GM19193 (cell line): ENCODE measurements around the gene ADRA1B.

Experiments
- POLR2A ChIP-seq: IDR thresholded peaks from 4 replicates; pipeline ENCODE4 v1.6.1; 2011; ENCODE audit not compliant: insufficient read depth, insufficient read length; ENCODE audit errors: extremely low read depth

Gene ADRA1B

DNA sequence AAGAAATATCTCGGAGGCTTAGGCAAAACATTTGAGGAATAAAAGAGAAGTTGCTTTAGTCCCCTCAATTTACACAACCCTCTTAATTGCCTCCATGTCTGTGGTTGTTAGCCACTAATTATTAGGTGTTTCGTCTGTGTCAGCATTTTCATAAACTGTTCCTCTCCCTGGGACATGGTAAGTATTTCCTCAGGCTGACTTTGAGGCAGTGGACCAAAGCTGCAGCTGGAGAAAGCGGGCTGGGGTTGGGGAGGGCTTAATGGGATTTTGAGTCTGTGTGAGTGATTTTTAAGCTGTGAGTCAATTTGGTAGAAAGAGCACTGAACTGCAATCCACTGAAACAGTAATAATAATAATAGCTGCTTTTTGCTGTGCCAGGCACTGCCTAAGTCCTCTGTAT lies 79.6 kb downstream of the ADRA1B start:
- TF ChIP-seq POLR2A: no peak

DNA sequence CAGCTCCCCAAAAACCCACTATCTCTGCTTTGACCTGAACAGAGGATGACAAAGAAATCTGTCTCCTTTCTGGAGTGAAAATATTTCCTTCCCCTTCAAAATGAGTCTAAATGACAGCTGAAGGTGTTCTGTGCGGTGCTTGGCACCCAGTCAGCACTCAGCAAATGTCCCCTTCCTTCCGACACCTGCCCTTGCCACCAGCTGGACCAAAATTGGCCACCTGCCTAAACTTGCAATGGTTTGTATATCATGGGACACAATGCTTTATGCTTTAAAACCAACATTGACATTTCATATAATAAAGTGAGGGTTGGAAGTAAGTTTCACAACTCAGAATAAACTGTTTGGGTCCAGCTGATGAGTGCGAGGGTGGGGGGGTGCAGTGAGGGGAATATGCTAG lies 85.2 kb downstream of the ADRA1B start:
- no peak for TF ChIP-seq POLR2A

DNA sequence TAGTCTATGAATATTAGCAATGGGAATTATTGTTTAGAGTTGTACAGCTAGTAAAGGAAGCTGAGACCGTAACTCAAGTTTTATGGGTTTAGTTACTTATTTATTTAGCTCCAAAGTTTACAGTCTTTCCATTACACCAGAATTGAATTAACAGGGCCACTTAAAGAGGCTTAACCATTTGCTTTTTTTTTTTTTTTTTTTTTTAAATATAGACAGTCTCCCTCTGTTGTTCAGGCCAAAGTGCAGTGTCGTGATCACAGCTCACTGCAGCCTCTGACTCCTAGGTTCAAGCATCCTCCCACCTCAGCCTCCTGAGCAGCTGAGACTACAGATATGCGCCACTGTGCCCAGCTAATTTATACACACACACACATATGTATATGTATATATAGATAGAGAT lies 91.2 kb downstream of the ADRA1B start:
- no peak for TF ChIP-seq POLR2A

DNA sequence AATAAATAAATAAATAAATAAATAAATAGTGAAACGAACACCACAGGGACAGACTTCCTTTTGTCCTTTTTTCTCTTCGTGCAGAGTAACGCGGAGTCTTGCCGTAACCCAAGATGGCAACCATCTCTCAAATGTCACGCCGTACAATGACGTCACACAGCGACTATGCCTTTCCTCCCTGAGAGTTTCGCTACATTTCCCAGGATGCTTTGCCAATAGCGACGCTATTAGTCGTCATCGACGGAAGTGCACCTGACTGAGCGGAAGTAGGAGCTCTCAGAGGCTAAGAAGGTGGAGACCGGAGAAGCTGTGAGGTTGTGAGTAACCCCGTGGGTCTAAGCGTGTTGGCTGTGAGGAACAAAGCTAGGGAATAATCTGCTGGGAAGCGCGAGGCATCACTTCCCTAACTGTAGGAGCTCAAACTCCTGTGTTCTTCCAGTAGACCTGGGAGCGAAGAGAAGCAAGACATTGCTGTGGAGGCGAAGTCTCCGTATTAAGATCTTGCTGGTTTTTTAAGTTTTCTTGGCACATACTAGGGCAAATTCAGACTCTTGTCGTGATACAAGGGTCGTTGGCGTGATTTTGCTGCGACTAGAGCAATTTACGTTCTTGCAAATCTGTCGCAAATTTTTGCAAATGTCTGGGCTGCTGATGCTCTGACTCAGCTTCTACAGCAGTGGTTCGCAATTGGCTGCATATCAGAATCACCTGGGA lies 92.8 kb downstream of the ADRA1B start, which contains the start of gene TTC1:
TTC1 (plus strand) TSS at position 263 of the 714 bp plus-strand sequence. CDS start 1,390 bp downstream, outside the sequence.
- peak; percentile 91 for TF ChIP-seq POLR2A

DNA sequence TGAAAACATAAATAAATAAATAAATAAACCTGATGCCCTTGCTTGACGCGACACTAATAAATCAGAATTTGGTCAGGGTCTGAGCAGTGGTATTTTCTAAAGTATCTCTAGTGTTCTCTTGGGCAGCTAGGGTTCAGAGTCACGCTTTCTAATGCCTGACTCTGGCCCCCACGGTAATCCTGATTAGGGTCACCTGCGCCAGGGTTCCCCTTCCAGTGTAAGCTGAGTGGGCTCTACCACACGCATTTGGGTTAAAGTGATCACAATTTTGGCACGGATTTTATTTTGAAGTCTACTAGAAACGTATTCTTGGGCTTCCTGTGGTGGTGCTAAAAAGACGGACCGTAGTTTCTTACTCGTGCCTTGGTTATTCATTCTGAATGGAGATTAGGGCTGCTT lies 93.3 kb downstream of the ADRA1B start:
- TF ChIP-seq POLR2A: no peak

DNA sequence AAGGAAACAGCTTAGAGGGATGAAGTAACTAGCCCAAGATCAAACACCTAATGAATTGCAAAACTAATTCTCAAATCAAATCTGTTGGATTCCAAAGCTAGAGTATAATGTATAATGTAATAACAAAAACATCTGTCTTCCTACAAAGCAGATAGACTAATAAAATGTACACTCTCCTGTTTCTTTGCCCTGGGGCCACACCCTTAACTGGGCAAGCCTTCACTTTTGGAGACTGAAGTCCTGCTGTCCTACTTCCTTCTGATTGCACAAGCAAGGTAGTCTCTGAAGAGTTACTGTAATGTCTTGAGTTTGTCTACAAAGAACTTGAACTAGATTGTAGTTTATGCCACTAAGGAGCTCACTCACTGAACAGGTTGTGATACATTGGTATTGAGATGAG lies 95.2 kb downstream of the ADRA1B start:
- TF ChIP-seq POLR2A: no peak

DNA sequence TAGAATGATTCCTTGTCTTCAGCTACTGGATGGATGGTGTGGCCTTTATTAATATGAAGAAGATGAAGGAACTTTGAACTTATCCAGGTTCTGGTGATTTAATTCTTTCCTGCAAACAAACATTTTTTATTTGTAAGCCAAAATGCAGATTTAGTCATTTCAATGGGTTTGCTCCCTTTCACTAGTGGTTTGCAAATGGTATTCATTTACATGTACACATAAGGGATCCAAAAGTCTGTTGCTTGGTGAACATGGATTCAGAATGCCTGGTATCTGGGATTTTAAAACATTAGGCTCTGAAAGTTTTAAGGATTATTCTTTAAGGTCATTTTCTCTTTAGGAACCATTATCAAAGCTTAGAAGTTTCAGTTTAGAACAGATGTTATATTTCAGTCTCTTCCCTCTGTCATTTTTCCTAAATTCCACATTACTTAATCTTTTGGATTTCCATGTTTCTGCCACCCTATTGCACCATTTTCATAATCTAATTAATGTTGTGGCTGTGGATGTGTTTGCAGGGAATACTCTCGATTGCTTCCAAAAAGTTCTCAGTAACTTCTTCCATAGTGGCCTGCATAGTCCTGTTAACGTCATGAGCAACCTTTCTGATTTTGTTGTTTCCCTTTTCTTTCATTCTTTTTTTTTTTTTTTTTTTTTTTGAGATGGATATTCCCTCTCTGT lies 102.8 kb downstream of the ADRA1B start:
- TF ChIP-seq POLR2A: no peak

DNA sequence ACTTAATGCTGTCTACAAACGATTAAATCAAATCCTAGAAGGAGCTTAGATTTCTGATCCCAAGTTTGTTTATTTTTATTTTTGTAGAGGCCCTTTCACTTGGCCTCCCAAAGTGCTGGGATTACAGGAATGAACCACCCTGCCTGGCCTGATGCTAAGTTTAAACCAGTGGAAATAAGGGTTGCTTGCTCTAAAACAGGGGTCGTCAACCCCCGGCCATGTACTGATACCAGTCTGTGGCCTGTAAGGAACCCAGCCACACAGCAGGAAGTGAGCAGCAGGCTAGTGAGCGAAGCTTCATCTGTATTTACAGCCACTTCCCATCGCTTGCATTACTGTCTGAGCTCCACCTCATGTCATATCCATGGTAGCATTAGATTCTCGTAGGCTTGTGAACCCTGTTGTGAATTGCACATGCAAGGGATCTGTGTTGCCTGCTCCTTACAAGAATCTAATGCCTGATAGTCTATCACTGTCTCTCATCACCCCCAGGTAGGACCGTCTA lies 104.0 kb downstream of the ADRA1B start:
- TF ChIP-seq POLR2A: no peak

DNA sequence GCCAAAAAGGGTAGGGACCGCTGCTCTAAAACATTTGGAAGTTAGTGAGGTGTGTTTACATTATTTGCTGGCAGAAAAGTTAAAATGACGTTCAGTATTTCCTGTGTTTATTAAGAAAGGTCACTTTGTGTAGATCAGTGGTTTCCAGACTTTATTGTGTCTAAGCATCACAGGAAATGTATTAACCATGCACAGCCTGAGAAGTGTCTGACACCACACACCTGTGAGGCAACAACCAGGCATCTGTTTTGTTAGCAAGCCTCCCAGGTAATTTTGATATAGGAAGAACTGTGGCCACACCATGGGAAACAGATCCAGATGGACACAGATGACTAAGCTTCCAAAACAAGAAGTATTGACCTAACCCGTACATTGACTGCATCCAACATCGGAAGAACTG lies 104.7 kb downstream of the ADRA1B start:
- TF ChIP-seq POLR2A: no peak

DNA sequence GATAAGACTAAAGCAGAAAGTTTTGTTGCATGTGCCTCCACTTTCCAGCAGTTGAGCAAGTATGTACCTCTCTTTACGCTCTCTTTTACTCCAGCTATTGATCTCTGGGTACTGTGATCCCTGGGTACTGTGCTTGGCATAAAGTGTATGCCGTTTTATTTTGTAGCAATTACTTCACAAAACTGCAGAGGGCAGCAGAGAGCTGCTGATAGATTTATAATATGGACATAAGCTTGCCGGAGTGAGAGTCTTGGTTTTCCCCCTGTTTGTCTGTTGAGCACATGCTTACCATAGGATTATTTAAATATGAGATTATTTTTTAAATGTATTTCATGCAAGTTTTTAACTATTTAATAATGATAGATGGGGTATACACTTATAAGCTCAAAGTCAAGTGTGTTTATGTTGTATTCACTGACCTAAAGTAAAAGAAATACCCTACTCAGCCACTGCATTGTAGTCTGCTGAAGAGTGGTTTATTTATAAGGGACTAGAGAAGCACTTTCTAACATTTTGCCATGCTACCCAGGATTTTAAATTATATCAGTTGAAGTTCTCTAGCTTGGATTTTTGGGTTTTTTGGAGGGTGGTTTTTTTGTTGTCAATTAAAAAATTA lies 105.7 kb downstream of the ADRA1B start:
- no peak for TF ChIP-seq POLR2A
